ENCODE measurements around the gene NXPE4. TPM values are rescaled to one million over a fixed set of nuclear protein-coding genes. Genes with fewer than 3 reads are reported as not detected.

Gene NXPE4
- total RNA-seq, 1 experiment from 2014 or later = 0.11 TPM

DNA sequence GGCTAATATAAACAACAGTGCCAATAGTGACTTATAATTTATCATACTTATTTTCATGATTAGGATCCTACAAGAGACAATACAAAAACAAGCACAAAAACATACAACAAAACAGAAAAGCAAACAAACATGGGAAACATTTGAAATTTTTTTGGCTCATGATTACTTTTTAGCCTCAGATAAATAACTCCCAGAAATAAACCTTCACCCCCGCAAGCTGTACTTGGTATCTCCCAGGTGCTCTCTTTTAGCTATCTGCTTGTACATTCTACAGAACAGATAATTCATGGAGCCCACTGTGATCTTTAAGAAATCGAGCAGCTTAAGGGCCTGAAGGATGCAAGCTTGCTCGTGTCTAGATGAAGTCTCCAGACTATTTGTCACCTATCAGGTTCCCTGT lies 883 bp downstream of the NXPE4 start:
- H3K9me3 Mint-ChIP-seq = peaks cover 8% of the 10 kb centered on the region; the same call in 1 of the 2 replicates
- no peaks in the 10 kb centered on the region for H3K4me1 Mint-ChIP-seq
- ATAC-seq (no peak), DNase-seq (ENCODE audit: low spot score) (no peak)
- H3K4me3 Mint-ChIP-seq = no peak overlapping the region
- no peak overlapping the region for H3K27ac Mint-ChIP-seq
- CTCF ChIA-PET = no interaction called here
- TF ChIP-seq KAT7 (CRISPR knock-in tag; IDR thresholded peaks at IDR 0.05; ENCODE audit: borderline replicate concordance) (no peak), FOXK1 (CRISPR knock-in tag; IDR thresholded peaks at IDR 0.05) (no peak), ZNF263 (CRISPR knock-in tag; IDR thresholded peaks at IDR 0.05; ENCODE audit: low read depth) (no peak), ZNF121 (CRISPR knock-in tag; IDR thresholded peaks at IDR 0.05) (no peak), JUN (CRISPR knock-in tag; IDR thresholded peaks at IDR 0.05) (no peak), RELA (CRISPR knock-in tag; IDR thresholded peaks at IDR 0.05; ENCODE audit: borderline replicate concordance) (no peak), NFATC4 (CRISPR knock-in tag; IDR thresholded peaks at IDR 0.05) (no peak), ETV6 (CRISPR knock-in tag; IDR thresholded peaks at IDR 0.05) (no peak), NFYB (CRISPR knock-in tag; conservative IDR thresholded peaks at IDR 0.05; ENCODE audit: low read depth) (no peak), ZNF232 (CRISPR knock-in tag; IDR thresholded peaks at IDR 0.05) (no peak)
- TF ChIP-seq, protein P1, sequence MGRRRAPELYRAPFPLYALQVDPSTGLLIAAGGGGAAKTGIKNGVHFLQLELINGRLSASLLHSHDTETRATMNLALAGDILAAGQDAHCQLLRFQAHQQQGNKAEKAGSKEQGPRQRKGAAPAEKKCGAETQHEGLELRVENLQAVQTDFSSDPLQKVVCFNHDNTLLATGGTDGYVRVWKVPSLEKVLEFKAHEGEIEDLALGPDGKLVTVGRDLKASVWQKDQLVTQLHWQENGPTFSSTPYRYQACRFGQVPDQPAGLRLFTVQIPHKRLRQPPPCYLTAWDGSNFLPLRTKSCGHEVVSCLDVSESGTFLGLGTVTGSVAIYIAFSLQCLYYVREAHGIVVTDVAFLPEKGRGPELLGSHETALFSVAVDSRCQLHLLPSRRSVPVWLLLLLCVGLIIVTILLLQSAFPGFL (CRISPR knock-in tag; IDR thresholded peaks at IDR 0.05; ENCODE audit: borderline replicate concordance) = no peak
- TF ChIP-seq, protein P2, sequence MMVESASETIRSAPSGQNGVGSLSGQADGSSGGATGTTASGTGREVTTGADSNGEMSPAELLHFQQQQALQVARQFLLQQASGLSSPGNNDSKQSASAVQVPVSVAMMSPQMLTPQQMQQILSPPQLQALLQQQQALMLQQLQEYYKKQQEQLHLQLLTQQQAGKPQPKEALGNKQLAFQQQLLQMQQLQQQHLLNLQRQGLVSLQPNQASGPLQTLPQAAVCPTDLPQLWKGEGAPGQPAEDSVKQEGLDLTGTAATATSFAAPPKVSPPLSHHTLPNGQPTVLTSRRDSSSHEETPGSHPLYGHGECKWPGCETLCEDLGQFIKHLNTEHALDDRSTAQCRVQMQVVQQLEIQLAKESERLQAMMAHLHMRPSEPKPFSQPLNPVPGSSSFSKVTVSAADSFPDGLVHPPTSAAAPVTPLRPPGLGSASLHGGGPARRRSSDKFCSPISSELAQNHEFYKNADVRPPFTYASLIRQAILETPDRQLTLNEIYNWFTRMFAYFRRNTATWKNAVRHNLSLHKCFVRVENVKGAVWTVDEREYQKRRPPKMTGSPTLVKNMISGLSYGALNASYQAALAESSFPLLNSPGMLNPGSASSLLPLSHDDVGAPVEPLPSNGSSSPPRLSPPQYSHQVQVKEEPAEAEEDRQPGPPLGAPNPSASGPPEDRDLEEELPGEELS (CRISPR knock-in tag; IDR thresholded peaks at IDR 0.05) = no peak
- TF ChIP-seq, protein P3, sequence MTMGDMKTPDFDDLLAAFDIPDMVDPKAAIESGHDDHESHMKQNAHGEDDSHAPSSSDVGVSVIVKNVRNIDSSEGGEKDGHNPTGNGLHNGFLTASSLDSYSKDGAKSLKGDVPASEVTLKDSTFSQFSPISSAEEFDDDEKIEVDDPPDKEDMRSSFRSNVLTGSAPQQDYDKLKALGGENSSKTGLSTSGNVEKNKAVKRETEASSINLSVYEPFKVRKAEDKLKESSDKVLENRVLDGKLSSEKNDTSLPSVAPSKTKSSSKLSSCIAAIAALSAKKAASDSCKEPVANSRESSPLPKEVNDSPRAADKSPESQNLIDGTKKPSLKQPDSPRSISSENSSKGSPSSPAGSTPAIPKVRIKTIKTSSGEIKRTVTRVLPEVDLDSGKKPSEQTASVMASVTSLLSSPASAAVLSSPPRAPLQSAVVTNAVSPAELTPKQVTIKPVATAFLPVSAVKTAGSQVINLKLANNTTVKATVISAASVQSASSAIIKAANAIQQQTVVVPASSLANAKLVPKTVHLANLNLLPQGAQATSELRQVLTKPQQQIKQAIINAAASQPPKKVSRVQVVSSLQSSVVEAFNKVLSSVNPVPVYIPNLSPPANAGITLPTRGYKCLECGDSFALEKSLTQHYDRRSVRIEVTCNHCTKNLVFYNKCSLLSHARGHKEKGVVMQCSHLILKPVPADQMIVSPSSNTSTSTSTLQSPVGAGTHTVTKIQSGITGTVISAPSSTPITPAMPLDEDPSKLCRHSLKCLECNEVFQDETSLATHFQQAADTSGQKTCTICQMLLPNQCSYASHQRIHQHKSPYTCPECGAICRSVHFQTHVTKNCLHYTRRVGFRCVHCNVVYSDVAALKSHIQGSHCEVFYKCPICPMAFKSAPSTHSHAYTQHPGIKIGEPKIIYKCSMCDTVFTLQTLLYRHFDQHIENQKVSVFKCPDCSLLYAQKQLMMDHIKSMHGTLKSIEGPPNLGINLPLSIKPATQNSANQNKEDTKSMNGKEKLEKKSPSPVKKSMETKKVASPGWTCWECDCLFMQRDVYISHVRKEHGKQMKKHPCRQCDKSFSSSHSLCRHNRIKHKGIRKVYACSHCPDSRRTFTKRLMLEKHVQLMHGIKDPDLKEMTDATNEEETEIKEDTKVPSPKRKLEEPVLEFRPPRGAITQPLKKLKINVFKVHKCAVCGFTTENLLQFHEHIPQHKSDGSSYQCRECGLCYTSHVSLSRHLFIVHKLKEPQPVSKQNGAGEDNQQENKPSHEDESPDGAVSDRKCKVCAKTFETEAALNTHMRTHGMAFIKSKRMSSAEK (CRISPR knock-in tag; IDR thresholded peaks at IDR 0.05; ENCODE audit: borderline replicate concordance) = no peak
- TF ChIP-seq, protein P4, sequence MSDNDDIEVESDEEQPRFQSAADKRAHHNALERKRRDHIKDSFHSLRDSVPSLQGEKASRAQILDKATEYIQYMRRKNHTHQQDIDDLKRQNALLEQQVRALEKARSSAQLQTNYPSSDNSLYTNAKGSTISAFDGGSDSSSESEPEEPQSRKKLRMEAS (CRISPR knock-in tag; IDR thresholded peaks at IDR 0.05) = no peak
- TF ChIP-seq, protein P5, sequence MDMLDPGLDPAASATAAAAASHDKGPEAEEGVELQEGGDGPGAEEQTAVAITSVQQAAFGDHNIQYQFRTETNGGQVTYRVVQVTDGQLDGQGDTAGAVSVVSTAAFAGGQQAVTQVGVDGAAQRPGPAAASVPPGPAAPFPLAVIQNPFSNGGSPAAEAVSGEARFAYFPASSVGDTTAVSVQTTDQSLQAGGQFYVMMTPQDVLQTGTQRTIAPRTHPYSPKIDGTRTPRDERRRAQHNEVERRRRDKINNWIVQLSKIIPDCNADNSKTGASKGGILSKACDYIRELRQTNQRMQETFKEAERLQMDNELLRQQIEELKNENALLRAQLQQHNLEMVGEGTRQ (CRISPR knock-in tag; IDR thresholded peaks at IDR 0.05) = no peak
- TF ChIP-seq, protein P6, sequence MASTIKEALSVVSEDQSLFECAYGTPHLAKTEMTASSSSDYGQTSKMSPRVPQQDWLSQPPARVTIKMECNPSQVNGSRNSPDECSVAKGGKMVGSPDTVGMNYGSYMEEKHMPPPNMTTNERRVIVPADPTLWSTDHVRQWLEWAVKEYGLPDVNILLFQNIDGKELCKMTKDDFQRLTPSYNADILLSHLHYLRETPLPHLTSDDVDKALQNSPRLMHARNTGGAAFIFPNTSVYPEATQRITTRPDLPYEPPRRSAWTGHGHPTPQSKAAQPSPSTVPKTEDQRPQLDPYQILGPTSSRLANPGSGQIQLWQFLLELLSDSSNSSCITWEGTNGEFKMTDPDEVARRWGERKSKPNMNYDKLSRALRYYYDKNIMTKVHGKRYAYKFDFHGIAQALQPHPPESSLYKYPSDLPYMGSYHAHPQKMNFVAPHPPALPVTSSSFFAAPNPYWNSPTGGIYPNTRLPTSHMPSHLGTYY (CRISPR knock-in tag; IDR thresholded peaks at IDR 0.05) = no peak
- TF ChIP-seq, protein P7, sequence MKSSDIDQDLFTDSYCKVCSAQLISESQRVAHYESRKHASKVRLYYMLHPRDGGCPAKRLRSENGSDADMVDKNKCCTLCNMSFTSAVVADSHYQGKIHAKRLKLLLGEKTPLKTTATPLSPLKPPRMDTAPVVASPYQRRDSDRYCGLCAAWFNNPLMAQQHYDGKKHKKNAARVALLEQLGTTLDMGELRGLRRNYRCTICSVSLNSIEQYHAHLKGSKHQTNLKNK (CRISPR knock-in tag; IDR thresholded peaks at IDR 0.05) = no peak
- TF ChIP-seq, protein P8, sequence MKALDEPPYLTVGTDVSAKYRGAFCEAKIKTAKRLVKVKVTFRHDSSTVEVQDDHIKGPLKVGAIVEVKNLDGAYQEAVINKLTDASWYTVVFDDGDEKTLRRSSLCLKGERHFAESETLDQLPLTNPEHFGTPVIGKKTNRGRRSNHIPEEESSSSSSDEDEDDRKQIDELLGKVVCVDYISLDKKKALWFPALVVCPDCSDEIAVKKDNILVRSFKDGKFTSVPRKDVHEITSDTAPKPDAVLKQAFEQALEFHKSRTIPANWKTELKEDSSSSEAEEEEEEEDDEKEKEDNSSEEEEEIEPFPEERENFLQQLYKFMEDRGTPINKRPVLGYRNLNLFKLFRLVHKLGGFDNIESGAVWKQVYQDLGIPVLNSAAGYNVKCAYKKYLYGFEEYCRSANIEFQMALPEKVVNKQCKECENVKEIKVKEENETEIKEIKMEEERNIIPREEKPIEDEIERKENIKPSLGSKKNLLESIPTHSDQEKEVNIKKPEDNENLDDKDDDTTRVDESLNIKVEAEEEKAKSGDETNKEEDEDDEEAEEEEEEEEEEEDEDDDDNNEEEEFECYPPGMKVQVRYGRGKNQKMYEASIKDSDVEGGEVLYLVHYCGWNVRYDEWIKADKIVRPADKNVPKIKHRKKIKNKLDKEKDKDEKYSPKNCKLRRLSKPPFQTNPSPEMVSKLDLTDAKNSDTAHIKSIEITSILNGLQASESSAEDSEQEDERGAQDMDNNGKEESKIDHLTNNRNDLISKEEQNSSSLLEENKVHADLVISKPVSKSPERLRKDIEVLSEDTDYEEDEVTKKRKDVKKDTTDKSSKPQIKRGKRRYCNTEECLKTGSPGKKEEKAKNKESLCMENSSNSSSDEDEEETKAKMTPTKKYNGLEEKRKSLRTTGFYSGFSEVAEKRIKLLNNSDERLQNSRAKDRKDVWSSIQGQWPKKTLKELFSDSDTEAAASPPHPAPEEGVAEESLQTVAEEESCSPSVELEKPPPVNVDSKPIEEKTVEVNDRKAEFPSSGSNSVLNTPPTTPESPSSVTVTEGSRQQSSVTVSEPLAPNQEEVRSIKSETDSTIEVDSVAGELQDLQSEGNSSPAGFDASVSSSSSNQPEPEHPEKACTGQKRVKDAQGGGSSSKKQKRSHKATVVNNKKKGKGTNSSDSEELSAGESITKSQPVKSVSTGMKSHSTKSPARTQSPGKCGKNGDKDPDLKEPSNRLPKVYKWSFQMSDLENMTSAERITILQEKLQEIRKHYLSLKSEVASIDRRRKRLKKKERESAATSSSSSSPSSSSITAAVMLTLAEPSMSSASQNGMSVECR (CRISPR knock-in tag; IDR thresholded peaks at IDR 0.05; ENCODE audit: borderline replicate concordance) = no peak
- POLR2A ChIA-PET = no interaction called here
- no peaks in the 10 kb centered on the region for H3K36me3 Mint-ChIP-seq
- H3K27me3 Mint-ChIP-seq (ENCODE audit: low read depth) = no peaks in the 10 kb centered on the region
